Activated CD4-positive, alpha-beta memory T cell treated with anti-CD3 and anti-CD28 coated beads for 36 hours (primary cell): ENCODE data around the gene PSMG3. TPM values are rescaled to one million over a fixed set of nuclear protein-coding genes. Genes with fewer than 3 reads are reported as not detected.

Experiments
- CTCF ChIA-PET: fragments of 350-600 bp; sonication (Branson Sonifier 250); formaldehyde crosslinking; loops from one replicate; lab custom pipeline; 2021; ENCODE audit warnings: antibody characterized with exemption, inconsistent platforms; lab: Charles Lee
- POLR2A ChIA-PET: fragments of 350-600 bp; sonication (Branson Sonifier 250); formaldehyde crosslinking; loops from one replicate; lab custom pipeline; 2021; ENCODE audit warnings: antibody characterized with exemption; lab: Charles Lee
- DNase-seq: peaks from one replicate; pipeline ENCODE4 v3.0.0-alpha.2; 2020
- H3K27ac Mint-ChIP-seq: one replicate; pipeline ENCODE4 v1.8.0; 2021; ENCODE audit warnings: mixed read lengths
- H3K27me3 Mint-ChIP-seq: one replicate; pipeline ENCODE4 v1.8.0; 2021; ENCODE audit warnings: mixed read lengths
- H3K36me3 Mint-ChIP-seq: one replicate; pipeline ENCODE4 v1.8.0; 2021; ENCODE audit warnings: mixed read lengths
- H3K4me1 Mint-ChIP-seq: one replicate; pipeline ENCODE4 v1.8.0; 2021; ENCODE audit warnings: low read depth, mixed read lengths
- H3K4me3 Mint-ChIP-seq: one replicate; pipeline ENCODE4 v1.8.0; 2021; ENCODE audit warnings: mild to moderate bottlenecking, mixed read lengths
- H3K9me3 Mint-ChIP-seq: one replicate; pipeline ENCODE4 v1.8.0; 2021; ENCODE audit warnings: mixed read lengths
- intact Hi-C: fragments of 100-400 bp; cut with micrococcal nuclease; formaldehyde crosslinking; loops from one replicate; pipeline ENCODE4 v1.15.1; 2023
- total RNA-seq, 2 experiments: library from RNA; stranded (reverse); gene quantifications; one replicate each; pipeline ENCODE4 v1.2.3, GENCODE V29; 2021

Gene PSMG3
- total RNA-seq, 2 experiments from 2014 or later = 48.1 to 55.0 TPM

GRCh38 chr7:1593904-1594421 is 24.1 kb upstream of the PSMG3 start:
- Mint-ChIP-seq H3K4me1 (peaks cover 21% of the 10 kb centered on the region), H3K9me3 (peaks cover 8% of the 10 kb centered on the region), H3K4me3 (no peak overlapping the region), H3K27ac (no peak overlapping the region), H3K36me3 (no peaks in the 10 kb centered on the region), H3K27me3 (peaks cover 41% of the 10 kb centered on the region)
- intact Hi-C loops = no loop called here
- CTCF ChIA-PET = no interaction called here
- POLR2A ChIA-PET = no interaction called here
- DNase-seq = no peak

DNA sequence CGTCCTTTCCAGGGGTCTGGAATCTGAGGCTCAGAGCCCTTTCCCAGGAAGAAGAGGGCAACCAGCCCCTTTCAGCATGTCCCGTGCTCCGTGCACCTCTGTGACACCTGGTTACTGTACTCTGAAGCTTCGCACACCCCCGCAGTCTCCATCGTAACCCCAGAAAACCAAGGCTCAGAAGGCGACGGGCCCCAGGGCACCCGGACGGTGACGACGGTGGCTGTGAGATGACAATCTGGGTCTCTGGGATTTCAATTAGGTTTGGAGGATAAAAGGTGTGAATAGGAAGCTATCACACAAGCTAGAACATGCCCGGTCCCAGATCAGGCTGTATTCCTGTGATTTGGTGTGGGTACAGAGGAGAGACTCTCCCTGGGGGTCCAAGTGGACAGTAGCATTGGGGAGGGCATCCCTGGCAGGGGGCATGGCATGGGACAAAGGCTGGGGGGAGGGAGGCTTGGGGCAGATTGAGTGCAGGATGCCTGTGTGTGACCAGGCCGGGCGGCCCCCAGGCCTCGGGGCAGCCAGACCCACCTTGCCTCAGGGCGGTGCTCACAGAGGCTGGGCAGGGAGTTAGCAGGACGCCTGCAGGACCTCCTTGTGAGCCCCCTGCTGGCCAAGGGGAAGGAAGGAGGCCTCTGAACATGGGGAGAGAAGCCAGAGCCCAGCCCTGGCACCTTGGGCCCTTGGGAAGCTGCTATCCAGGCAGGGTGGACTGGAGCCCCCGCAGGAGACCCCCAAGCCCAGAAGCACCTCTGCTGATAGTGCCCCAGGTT is 23.4 kb upstream of the PSMG3 start:
- Mint-ChIP-seq H3K4me3 (no peak overlapping the region), H3K36me3 (no peaks in the 10 kb centered on the region), H3K27me3 (peaks cover 41% of the 10 kb centered on the region), H3K9me3 (peaks cover 12% of the 10 kb centered on the region), H3K27ac (no peak overlapping the region), H3K4me1 (peaks cover 21% of the 10 kb centered on the region)
- intact Hi-C loops = no loop called here
- DNase-seq = peak; percentile 30
- POLR2A ChIA-PET = no interaction called here
- CTCF ChIA-PET = interaction anchor here (0.6 to 0.7 kb wide), 2 partner anchors 11 to 744 kb away, joined by 3 to 4 read pairs; no protein-coding TSS in a partner anchor

DNA sequence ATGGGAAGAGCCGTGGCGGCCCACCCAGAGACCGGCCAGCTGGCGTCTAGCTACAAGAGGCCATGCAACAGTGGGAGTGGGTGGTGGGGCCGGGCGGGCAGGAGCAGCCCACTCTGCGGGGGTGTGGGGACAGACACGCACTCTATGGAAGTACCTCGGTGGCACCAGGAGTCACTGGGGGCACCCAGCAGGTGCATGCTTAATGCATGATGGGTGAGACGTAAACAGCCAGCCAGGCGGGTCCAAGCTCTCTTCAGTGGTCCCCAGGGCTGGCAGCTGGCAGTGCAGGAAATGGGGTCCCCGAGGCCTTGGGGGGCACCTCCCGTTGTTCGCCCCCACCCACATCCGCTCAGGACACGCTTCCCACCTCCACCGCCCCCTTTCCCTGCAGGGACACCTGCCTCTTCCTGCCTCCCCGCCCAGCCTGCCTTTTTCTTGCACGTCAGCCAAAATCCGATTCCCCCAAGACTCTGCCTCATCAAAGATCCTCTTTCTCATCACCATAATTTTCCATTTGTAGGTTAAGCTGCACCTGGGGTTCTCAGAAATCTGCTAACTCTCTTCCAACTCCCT is 22.6 kb upstream of the PSMG3 start:
- DNase-seq = peak; percentile 29
- Mint-ChIP-seq H3K36me3 (no peaks in the 10 kb centered on the region), H3K9me3 (peaks cover 12% of the 10 kb centered on the region), H3K27ac (no peak overlapping the region), H3K4me1 (peaks cover 21% of the 10 kb centered on the region), H3K27me3 (peaks cover 41% of the 10 kb centered on the region), H3K4me3 (no peak overlapping the region)
- intact Hi-C loops = no loop called here
- POLR2A ChIA-PET = no interaction called here
- CTCF ChIA-PET = interaction anchor here (0.6 to 1.0 kb wide), 2 partner anchors 11 to 745 kb away, joined by 3 read pairs; no protein-coding TSS in a partner anchor

DNA sequence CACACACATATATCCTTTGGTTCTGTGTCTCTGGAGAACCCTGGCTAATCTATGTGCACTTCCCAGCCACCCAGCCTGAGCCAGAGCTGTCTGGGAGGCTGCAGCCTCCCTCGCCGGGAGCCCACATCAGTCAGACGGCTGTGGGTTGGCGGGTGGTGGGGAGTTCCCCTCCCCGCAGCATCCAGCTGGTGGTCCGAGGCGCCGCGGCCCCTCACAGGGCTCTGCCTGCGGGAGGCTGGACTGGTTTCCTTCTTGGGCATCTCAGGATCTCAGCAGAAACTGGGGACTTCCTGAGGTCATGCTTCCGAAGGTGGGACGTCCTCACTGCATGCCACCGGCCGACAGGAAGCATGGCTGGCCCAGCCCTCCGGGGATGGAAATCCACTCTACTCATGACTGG is 22.0 kb upstream of the PSMG3 start:
- Mint-ChIP-seq H3K9me3 (peaks cover 12% of the 10 kb centered on the region), H3K36me3 (no peaks in the 10 kb centered on the region), H3K27ac (no peak overlapping the region), H3K4me1 (peaks cover 21% of the 10 kb centered on the region), H3K4me3 (no peak overlapping the region), H3K27me3 (peaks cover 39% of the 10 kb centered on the region)
- DNase-seq = peak; percentile 15
- intact Hi-C loops = no loop called here
- ChIA-PET CTCF (interaction anchor here (1.0 kb wide), 1 partner anchor 11 kb away, joined by 3 read pairs; no protein-coding TSS in a partner anchor), POLR2A (no interaction called here)

GRCh38 chr7:1591396-1591795 is 21.6 kb upstream of the PSMG3 start:
- no peak overlapping the region for H3K4me3 Mint-ChIP-seq
- POLR2A ChIA-PET = no interaction called here
- peaks cover 21% of the 10 kb centered on the region for H3K4me1 Mint-ChIP-seq
- DNase-seq = no peak
- H3K27me3 Mint-ChIP-seq = peaks cover 39% of the 10 kb centered on the region
- H3K27ac Mint-ChIP-seq = no peak overlapping the region
- peaks cover 12% of the 10 kb centered on the region for H3K9me3 Mint-ChIP-seq
- no peaks in the 10 kb centered on the region for H3K36me3 Mint-ChIP-seq
- CTCF ChIA-PET = no interaction called here
- intact Hi-C loops = no loop called here

DNA sequence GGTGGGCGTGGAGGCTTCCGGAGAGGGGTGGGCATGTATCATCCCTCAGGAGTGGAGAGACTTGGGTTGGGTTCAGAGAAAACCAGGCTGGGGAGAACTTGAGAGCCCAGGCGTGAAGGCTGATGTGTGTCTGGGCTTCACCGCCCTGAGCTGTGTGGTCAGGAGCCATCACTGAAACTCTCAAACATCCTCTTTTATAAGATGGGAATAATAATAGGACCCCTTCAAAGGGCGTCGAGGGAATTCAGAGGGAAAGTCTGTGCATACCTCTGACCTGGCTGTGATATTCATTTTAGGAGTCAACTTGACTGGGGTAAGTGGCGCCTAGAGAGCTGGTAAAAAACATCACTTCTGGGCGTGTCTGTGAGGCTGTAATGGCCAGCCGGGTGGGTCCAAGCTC is 21.1 kb upstream of the PSMG3 start:
- H3K4me3 Mint-ChIP-seq = no peak overlapping the region
- ChIA-PET POLR2A (no interaction called here), CTCF (no interaction called here)
- H3K27ac Mint-ChIP-seq = no peak overlapping the region
- peaks cover 12% of the 10 kb centered on the region for H3K9me3 Mint-ChIP-seq
- no peaks in the 10 kb centered on the region for H3K36me3 Mint-ChIP-seq
- intact Hi-C loops = no loop called here
- H3K27me3 Mint-ChIP-seq = peaks cover 37% of the 10 kb centered on the region
- peaks cover 21% of the 10 kb centered on the region for H3K4me1 Mint-ChIP-seq
- DNase-seq = no peak

- no peak overlapping the region for H3K27ac Mint-ChIP-seq
- intact Hi-C loops = no loop called here
- DNase-seq = no peak
- ChIA-PET CTCF (no interaction called here), POLR2A (no interaction called here)
- peaks cover 12% of the 10 kb centered on the region for H3K9me3 Mint-ChIP-seq
- H3K36me3 Mint-ChIP-seq = no peaks in the 10 kb centered on the region
- peaks cover 21% of the 10 kb centered on the region for H3K4me1 Mint-ChIP-seq
- H3K27me3 Mint-ChIP-seq = peaks cover 35% of the 10 kb centered on the region
- H3K4me3 Mint-ChIP-seq = no peak overlapping the region
Observed at GRCh38 chr7:1590476-1590875, 20.6 kb upstream of the PSMG3 start.

GRCh38 chr7:1588978-1589377 is 19.1 kb upstream of the PSMG3 start:
- ChIA-PET POLR2A (no interaction called here), CTCF (no interaction called here)
- H3K4me3 Mint-ChIP-seq = no peak overlapping the region
- DNase-seq = no peak
- peaks cover 21% of the 10 kb centered on the region for H3K4me1 Mint-ChIP-seq
- H3K27ac Mint-ChIP-seq = no peak overlapping the region
- H3K9me3 Mint-ChIP-seq = peaks cover 12% of the 10 kb centered on the region
- H3K36me3 Mint-ChIP-seq = no peaks in the 10 kb centered on the region
- intact Hi-C loops = no loop called here
- H3K27me3 Mint-ChIP-seq = peaks cover 33% of the 10 kb centered on the region

GRCh38 chr7:1587738-1588137 is 17.9 kb upstream of the PSMG3 start:
- no peak for DNase-seq
- H3K27me3 Mint-ChIP-seq = peaks cover 25% of the 10 kb centered on the region
- H3K4me1 Mint-ChIP-seq = peaks cover 15% of the 10 kb centered on the region
- no peak overlapping the region for H3K27ac Mint-ChIP-seq
- H3K36me3 Mint-ChIP-seq = no peaks in the 10 kb centered on the region
- no peak overlapping the region for H3K4me3 Mint-ChIP-seq
- H3K9me3 Mint-ChIP-seq = peaks cover 12% of the 10 kb centered on the region
- ChIA-PET CTCF (interaction anchor here (1.0 kb wide), 1 partner anchor 9 kb away, joined by 6 read pairs; no protein-coding TSS in a partner anchor), POLR2A (no interaction called here)
- intact Hi-C loops = no loop called here

- peaks cover 18% of the 10 kb centered on the region for H3K27me3 Mint-ChIP-seq
- no peak overlapping the region for H3K4me3 Mint-ChIP-seq
- H3K27ac Mint-ChIP-seq = no peak overlapping the region
- H3K9me3 Mint-ChIP-seq = peaks cover 12% of the 10 kb centered on the region
- DNase-seq = no peak
- ChIA-PET CTCF (no interaction called here), POLR2A (no interaction called here)
- intact Hi-C loops = no loop called here
- no peaks in the 10 kb centered on the region for H3K36me3 Mint-ChIP-seq
- H3K4me1 Mint-ChIP-seq = peaks cover 9% of the 10 kb centered on the region
Observed at GRCh38 chr7:1586827-1587705, 17.2 kb upstream of the PSMG3 start.

DNA sequence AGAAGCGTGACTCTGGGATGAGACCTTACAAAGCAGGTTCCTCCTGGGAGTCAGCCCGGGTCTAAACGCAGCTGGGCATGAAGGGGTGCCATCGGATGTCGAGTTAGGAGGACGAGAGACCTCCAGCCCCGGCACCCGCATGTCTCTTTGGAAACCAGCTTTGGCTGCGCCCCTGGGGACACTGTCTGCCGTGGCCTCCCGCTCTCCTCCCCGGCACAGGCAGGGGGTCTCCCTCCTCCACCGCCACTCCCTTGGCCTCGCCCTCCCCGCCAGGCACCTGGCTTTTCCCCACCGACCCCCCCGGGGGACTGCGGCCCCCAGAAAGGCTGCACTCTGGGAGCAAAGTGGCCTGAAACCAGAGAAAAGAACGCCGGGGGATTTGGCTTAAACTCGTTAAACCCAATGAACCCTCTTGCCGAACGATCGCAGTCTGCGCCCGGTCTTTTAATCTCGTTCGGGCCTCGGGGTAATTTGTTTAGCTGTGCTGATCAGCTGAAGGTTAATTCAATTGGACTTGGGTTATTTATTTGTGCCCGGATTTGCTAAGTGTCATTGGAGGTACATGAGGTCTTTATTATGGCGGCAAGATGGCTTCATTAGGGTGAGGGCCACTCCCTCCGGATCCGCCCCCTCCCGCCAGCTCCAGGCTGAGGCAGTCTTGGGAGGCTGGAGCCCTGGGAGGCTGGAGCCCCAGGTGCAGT is 16.4 kb upstream of the PSMG3 start:
- H3K27me3 Mint-ChIP-seq = peaks cover 11% of the 10 kb centered on the region
- intact Hi-C loops = no loop called here
- CTCF ChIA-PET = no interaction called here
- no peak overlapping the region for H3K27ac Mint-ChIP-seq
- peaks cover 12% of the 10 kb centered on the region for H3K9me3 Mint-ChIP-seq
- no peaks in the 10 kb centered on the region for H3K36me3 Mint-ChIP-seq
- no peak for DNase-seq
- no peak overlapping the region for H3K4me3 Mint-ChIP-seq
- POLR2A ChIA-PET = no interaction called here
- H3K4me1 Mint-ChIP-seq = peaks cover 2% of the 10 kb centered on the region
